Globus pallidus (tissue), 1 donor: ENCODE data around the gene SEC61A1.
A peak's percentile ranks its signal among the peaks of the same experiment; 100 is the strongest.

Experiments used
- DNase-seq: peaks from one replicate; pipeline ENCODE4 v3.0.0-alpha.2; 2015; ENCODE audit warnings: low spot score

Gene SEC61A1

DNA sequence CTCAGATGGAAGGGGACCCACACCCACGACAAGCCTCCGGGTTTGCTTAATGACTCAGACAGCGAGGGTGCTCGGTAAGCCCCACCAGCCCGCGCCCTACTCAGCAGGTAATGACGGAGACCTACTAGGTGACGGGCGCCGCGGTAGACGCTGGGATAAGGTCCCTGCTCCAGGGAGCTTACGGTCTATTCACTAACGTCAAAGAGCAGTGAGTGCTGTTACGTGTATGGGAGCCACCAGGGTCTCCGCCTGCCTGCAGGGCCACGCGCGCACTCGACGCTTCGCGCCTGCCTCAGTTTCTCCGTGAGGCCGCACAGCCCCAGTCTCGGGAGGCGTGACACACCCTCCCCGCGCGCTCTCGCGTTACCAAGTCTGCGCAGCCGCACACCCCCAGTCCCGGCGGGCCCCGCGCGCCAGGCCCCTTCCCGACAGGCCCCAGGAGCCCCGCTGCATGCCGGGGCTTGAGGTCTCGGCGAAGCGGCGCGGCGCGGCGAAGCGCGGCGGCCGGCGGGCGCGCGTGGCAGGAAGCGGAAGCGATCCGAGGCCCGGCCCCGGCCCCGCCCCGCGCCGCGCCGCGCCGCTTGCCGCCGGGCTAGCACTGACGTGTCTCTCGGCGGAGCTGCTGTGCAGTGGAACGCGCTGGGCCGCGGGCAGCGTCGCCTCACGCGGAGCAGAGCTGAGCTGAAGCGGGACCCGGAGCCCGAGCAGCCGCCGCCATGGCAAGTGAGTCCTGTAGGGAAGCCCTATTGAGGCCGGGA, at the start of gene SEC61A1:
Gene SEC61A1 (plus strand): TSS at position 601 of the 758 bp plus-strand sequence. CDS start 116 bp downstream, at position 717.
- peak; percentile 91 for DNase-seq

DNA sequence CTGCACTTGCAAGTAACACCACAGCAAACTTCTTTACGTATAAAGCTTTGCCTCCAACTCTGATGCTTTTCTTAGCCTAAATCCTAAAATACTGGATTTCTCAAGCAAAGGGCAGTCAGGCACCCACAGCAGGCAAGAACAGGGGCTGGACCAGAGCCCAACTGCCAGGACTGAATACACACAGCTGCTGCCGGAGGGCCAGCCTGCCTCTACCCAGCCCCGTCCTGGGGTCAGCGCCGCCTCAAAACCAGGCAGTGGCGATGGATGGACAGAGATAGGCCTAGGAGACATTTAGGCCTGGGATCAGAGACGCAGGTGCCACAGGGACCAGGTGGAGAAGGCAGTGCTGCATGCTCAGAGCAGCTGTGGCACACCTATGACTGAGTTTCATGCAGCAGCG, 47.6 kb upstream of the SEC61A1 start:
- DNase-seq = no peak

- no peak for DNase-seq
Measured at GRCh38 chr3:128006061-128007032, 45.9 kb upstream of the SEC61A1 start.

DNA sequence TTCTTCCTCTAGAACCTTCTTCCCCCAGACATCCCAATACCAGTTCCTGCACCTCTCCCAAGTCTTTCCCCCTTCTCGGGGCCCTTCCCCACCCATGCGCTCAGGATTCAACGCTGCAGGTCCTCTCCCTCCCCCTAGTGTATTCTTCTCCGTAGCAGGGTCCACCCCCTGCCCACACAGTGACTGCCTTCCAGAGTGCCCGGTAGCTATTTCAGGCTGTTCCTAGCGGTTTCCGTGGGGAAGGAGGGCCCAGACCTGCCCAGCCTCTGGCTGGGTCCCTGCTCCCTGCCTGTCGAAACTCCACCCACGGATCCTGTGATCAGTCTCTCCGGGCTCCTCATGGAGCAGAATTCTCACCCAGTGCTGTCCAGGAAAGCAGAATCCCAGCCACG, 45.2 kb upstream of the SEC61A1 start:
- no peak for DNase-seq

GRCh38 chr3:128009952-128010846, 42.0 kb upstream of the SEC61A1 start:
- DNase-seq = no peak

DNA sequence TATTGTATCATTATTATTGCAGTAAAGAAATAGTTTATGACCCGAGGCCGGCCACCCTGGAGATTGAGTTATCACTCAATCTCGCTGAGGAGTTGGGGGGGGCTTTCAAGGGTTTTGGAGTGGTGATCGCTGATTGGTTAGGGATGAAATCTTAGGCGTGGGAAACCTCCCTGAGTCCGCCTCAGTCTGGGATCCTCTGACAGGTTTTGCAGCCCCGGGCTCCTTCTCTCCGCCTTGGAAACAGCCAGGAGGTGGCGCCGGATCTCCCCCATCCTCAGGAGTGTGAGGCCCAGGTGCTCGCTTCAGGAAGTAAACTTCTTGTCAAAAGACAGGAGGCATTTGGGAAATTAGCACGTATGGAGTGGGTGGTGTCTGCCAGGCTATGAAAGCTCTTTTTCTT, 41.1 kb upstream of the SEC61A1 start:
- DNase-seq = no peak

GRCh38 chr3:128012050-128012449, 40.2 kb upstream of the SEC61A1 start:
- no peak for DNase-seq

GRCh38 chr3:128014548-128014947, 37.7 kb upstream of the SEC61A1 start:
- DNase-seq = no peak

DNA sequence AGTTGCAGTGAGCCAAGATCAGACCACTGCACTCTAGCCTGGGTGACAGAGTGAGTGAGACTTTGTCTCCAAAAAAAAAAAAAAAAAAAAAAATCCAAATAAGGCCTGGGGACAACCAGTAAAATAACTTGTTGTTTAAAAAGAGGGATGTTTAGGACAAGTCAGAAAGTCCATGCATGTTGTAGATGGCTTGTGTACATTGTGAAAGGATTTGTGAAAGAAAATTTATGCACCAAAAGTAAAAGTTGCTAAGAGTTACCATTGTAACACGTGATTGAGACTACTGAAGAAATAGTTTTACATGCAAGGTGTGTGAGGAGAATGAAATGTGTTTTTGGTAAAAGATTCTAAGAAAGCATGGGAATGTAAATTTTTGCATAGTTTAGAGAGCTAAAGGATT, 35.7 kb upstream of the SEC61A1 start:
- no peak for DNase-seq

DNA sequence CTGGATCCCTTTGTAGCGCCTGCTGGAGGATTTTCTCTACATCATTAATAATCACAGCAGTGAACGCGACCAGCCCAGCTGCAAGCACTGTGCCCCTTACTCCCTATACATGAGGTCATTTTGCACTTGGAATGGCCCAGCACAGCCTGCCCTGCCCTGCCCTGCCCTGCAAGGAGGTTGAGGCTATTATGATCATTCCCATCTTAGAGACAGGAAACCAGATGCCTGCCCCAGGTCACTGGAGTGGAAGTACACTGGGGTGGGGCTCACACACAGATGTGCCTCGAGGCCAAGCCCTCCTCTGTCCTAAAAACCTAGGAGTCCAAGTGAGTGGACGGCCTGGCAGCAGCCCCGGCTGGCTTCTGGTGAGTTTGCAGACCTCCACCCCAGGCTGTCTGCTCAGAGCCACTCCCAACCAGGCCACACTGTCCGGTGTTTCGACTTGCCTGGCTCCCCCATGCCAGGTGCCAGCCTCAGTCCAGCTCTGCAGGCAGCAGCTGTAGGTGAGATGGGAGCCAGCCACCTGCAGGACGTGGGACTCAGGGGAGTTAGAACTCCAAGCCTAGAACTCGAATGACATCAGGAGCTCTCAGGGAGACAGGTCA, 30.4 kb upstream of the SEC61A1 start:
- DNase-seq = no peak

GRCh38 chr3:128033102-128033501, 19.1 kb upstream of the SEC61A1 start:
- DNase-seq = no peak

- DNase-seq = no peak
Measured at GRCh38 chr3:128036119-128036518, 16.1 kb upstream of the SEC61A1 start.

DNA sequence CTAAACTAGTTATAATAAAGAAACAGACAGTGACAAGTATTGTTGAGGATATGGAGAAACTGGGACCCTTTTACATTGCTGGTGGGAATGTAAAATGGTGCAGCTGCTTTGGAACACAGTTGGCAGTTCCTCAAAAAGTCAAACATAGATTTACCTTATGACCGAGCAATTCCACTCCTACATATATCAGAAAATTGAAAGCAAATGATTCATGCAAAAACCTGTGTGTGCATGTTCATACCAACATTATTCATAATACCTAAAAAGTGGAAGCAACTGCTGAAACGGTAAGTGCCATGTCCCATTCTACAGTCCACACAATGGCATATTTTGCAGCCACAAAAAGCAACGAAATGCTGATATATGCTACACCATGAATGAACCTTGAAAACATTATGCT, 12.2 kb upstream of the SEC61A1 start:
- no peak for DNase-seq

DNA sequence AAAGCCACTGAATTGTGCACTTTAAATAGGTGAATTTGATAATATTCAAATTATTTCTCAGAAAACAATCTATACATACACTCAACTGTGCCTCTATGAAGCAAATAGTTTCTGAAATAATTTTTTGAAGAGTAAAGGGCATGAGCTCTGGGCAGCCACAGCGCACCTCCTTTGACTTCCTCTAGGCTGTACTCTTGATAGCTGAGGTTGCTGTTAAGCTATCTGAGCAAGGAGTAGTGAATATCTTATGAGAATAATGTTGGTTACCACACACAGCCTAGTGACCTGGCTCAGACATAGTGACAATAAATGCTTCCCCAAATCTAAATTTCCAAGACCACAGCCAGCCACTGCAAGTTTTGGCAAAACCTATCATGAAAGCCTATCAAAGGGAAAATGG, 11.6 kb upstream of the SEC61A1 start:
- no peak for DNase-seq

DNA sequence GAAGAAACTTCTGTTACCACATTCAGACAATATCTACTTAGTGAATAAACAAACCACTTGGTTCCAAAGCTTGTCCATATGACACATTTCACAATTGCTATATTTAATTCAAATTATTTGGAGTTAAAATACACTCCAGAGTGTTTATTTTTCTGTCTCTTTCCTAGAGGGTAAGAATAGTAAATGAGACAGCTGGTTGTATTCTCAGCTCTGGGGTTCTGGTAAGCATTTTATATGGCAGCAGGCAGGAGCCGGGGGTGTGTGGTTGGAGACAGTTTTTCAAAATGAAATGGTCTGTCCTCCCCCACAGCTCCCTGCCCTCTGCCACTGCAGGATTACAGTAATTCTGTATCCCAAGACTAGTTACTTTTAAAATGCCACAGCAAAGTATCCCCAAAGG, 10.9 kb upstream of the SEC61A1 start:
- DNase-seq = no peak

- no peak for DNase-seq
Measured at GRCh38 chr3:128050597-128050996, 1.6 kb upstream of the SEC61A1 start.

GRCh38 chr3:128051459-128051836, 789 bp upstream of the SEC61A1 start:
- no peak for DNase-seq

GRCh38 chr3:128052595-128053351, 536 bp downstream of the SEC61A1 start:
- DNase-seq = no peak

GRCh38 chr3:128053614-128054013, 1.4 kb downstream of the SEC61A1 start:
- DNase-seq = no peak

GRCh38 chr3:128054367-128054766, 2.1 kb downstream of the SEC61A1 start:
- DNase-seq = no peak

DNA sequence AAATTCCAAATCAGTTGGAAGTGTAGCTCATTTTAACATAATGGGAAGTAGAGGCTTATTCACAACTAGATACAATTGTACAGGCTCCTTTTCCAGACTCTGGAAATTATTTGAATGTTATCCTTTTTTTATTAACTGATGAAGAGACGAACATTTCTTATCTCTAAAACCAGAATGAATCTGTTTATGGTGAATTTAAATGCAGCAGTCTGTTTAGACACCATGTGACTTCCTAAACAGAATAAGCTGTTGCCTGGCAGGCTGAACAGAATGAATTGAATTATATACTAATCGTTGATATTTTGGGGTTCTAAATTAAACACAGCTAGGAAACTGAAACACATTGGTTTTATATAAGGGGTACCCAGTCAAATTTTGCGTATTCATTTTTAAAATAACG, 4.0 kb downstream of the SEC61A1 start:
- no peak for DNase-seq
